ENCODE data around the gene UBXN2A.

UBXN2A gene

GRCh38 chr2:23967846-23968245, 27.6 kb downstream of the UBXN2A start (continued):
- no peak for TF ChIP-seq ZNF600 (tag by site-specific recombination; IDR thresholded peaks at IDR 0.05)

DNA sequence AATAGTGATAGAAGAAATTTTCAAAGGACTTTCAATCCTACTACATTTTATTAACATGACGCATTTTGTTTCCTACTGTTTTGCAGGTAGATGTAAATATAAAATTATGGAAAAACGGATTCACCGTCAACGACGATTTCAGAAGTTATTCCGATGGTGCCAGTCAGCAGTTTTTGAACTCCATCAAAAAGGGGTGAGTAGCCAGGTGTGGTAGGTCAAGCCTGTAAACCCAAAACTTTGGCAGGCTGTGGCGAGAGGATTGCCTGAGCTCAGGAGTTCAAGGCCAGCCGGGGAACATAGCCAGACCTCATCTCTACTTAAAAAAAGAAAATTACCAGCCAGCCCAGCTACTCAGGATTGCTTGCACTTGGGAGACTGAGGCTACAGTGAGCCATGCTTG, 36.6 kb downstream of the UBXN2A start:
- ChIA-PET POLR2A (no interaction called here), CTCF (no interaction called here)
- Histone ChIP-seq H3K27ac (ENCODE audit: extremely low read depth, low read depth, low read length) (no peak overlapping the region), H3K9me3 (ENCODE audit: control insufficient read depth, insufficient read depth, low read depth, low read length) (no peaks in the 10 kb centered on the region), H3K36me3 (ENCODE audit: control insufficient read depth in 2 of 2, insufficient read depth in 1 of 2, low read length in 2 of 2) (peaks cover 33 to 36% of the 10 kb centered on the region in 2 experiments), H3K4me1 (ENCODE audit: control insufficient read depth, insufficient read depth, low read length) (no peaks in the 10 kb centered on the region), H3K4me3 (ENCODE audit: low read depth, low read length) (no peak overlapping the region)
- no peak for TF ChIP-seq ZNF423 (tag by site-specific recombination; IDR thresholded peaks at IDR 0.05)
- no peak for TF ChIP-seq KLF8 (tag by site-specific recombination; IDR thresholded peaks at IDR 0.05)
- no peak for TF ChIP-seq AEBP2 (tag by site-specific recombination; IDR thresholded peaks at IDR 0.05; ENCODE audit: borderline replicate concordance)
- TF ChIP-seq ZNF501 (tag by site-specific recombination; IDR thresholded peaks at IDR 0.05) = no peak
- no peak for TF ChIP-seq ZNF350 (tag by site-specific recombination; IDR thresholded peaks at IDR 0.05)
- TF ChIP-seq, protein P1, sequence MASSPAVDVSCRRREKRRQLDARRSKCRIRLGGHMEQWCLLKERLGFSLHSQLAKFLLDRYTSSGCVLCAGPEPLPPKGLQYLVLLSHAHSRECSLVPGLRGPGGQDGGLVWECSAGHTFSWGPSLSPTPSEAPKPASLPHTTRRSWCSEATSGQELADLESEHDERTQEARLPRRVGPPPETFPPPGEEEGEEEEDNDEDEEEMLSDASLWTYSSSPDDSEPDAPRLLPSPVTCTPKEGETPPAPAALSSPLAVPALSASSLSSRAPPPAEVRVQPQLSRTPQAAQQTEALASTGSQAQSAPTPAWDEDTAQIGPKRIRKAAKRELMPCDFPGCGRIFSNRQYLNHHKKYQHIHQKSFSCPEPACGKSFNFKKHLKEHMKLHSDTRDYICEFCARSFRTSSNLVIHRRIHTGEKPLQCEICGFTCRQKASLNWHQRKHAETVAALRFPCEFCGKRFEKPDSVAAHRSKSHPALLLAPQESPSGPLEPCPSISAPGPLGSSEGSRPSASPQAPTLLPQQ (tag by site-specific recombination; IDR thresholded peaks at IDR 0.05) = no peak
- TF ChIP-seq, protein P2, sequence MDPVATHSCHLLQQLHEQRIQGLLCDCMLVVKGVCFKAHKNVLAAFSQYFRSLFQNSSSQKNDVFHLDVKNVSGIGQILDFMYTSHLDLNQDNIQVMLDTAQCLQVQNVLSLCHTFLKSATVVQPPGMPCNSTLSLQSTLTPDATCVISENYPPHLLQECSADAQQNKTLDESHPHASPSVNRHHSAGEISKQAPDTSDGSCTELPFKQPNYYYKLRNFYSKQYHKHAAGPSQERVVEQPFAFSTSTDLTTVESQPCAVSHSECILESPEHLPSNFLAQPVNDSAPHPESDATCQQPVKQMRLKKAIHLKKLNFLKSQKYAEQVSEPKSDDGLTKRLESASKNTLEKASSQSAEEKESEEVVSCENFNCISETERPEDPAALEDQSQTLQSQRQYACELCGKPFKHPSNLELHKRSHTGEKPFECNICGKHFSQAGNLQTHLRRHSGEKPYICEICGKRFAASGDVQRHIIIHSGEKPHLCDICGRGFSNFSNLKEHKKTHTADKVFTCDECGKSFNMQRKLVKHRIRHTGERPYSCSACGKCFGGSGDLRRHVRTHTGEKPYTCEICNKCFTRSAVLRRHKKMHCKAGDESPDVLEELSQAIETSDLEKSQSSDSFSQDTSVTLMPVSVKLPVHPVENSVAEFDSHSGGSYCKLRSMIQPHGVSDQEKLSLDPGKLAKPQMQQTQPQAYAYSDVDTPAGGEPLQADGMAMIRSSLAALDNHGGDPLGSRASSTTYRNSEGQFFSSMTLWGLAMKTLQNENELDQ (tag by site-specific recombination; IDR thresholded peaks at IDR 0.05; ENCODE audit: low read depth) = no peak
- no peak for TF ChIP-seq ZNF624 (tag by site-specific recombination; IDR thresholded peaks at IDR 0.05)
- no peak for TF ChIP-seq ZFP3 (tag by site-specific recombination; IDR thresholded peaks at IDR 0.05; ENCODE audit: low read depth)
- no peak for TF ChIP-seq SP2 (tag by site-specific recombination; IDR thresholded peaks at IDR 0.05)
- no peak for TF ChIP-seq ZNF645 (tag by site-specific recombination; IDR thresholded peaks at IDR 0.05)
- no peak for TF ChIP-seq YY2 (tag by site-specific recombination; IDR thresholded peaks at IDR 0.05)
- no peak for TF ChIP-seq FEZF1 (tag by site-specific recombination; IDR thresholded peaks at IDR 0.05)
- no peak for TF ChIP-seq HOXC10 (CRISPR knock-in tag; IDR thresholded peaks at IDR 0.05)

GRCh38 chr2:23988371-23988770, 48.1 kb downstream of the UBXN2A start:
- no peak overlapping the region for H3K4me3 ChIP-seq (ENCODE audit: low read depth, low read length)
- H3K36me3 ChIP-seq (ENCODE audit: control insufficient read depth in 2 of 2, insufficient read depth in 1 of 2, low read length in 2 of 2) = peaks cover 24 to 32% of the 10 kb centered on the region in 2 experiments
- H3K9me3 ChIP-seq (ENCODE audit: control insufficient read depth, insufficient read depth, low read depth, low read length) = no peaks in the 10 kb centered on the region
- H3K4me1 ChIP-seq (ENCODE audit: control insufficient read depth, insufficient read depth, low read length) = no peaks in the 10 kb centered on the region; the same call in 1 of the 2 replicates
- CTCF ChIA-PET = no interaction called here
- H3K27ac ChIP-seq (ENCODE audit: extremely low read depth, low read depth, low read length) = no peak overlapping the region
- TF ChIP-seq ZNF184 (tag by site-specific recombination; IDR thresholded peaks at IDR 0.05) (no peak), ZNF654 (tag by site-specific recombination; IDR thresholded peaks at IDR 0.05; ENCODE audit: low read depth) (peak; percentile 41), CTCF (tag by site-specific recombination; IDR thresholded peaks at IDR 0.05) (0 out of 2 replicates have a peak, but pooled peaks have one; percentile 11), SCRT2 (tag by site-specific recombination; IDR thresholded peaks at IDR 0.05) (peak; percentile 63; the same call in 1 of the 2 replicates)
- TF ChIP-seq, protein P3, sequence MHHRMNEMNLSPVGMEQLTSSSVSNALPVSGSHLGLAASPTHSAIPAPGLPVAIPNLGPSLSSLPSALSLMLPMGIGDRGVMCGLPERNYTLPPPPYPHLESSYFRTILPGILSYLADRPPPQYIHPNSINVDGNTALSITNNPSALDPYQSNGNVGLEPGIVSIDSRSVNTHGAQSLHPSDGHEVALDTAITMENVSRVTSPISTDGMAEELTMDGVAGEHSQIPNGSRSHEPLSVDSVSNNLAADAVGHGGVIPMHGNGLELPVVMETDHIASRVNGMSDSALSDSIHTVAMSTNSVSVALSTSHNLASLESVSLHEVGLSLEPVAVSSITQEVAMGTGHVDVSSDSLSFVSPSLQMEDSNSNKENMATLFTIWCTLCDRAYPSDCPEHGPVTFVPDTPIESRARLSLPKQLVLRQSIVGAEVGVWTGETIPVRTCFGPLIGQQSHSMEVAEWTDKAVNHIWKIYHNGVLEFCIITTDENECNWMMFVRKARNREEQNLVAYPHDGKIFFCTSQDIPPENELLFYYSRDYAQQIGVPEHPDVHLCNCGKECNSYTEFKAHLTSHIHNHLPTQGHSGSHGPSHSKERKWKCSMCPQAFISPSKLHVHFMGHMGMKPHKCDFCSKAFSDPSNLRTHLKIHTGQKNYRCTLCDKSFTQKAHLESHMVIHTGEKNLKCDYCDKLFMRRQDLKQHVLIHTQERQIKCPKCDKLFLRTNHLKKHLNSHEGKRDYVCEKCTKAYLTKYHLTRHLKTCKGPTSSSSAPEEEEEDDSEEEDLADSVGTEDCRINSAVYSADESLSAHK (tag by site-specific recombination; IDR thresholded peaks at IDR 0.05) = no peak
- POLR2A ChIA-PET = no interaction called here

Measured in HEK293 (cell line).